Prostate gland (tissue), 2 donors: Measurements from ENCODE around the gene DCC. TPM values are rescaled to one million over a fixed set of nuclear protein-coding genes. Genes with fewer than 3 reads are reported as not detected.

Experiments
- DNase-seq: peaks from one replicate; pipeline ENCODE4 v3.0.0-alpha.2; 2019; ENCODE audit warnings: low spot score
- H3K27ac ChIP-seq, 2 donors: fragments of 200-600 bp; sonication (generic); 2 replicates each; pipeline ENCODE4 v1.5.1; 2017 to 2019
- H3K27me3 ChIP-seq: fragments of 200-600 bp; sonication (generic); replicated peaks from 2 replicates; pipeline ENCODE4 v1.5.1; 2019; ENCODE audit not compliant: insufficient read depth
- H3K36me3 ChIP-seq, 2 donors: fragments of 200-600 bp; sonication (generic); 1 replicate in 1 of 2; 2 replicates in 1 of 2; pipeline versions ENCODE4 v1.5.1 to v1.8.1; 2017 to 2019
- H3K4me1 ChIP-seq: fragments of 200-600 bp; sonication (generic); replicated peaks from 2 replicates; pipeline ENCODE4 v1.5.1; 2019
- H3K4me3 ChIP-seq, 2 donors: fragments of 200-600 bp; sonication (generic); 2 replicates each; pipeline ENCODE4 v1.5.1; 2017 to 2019
- H3K9me3 ChIP-seq: fragments of 200-600 bp; sonication (generic); 2 replicates; pipeline ENCODE4 v1.5.1; 2017
- CTCF ChIP-seq, 4 experiments: fragments of 200-600 bp in 2 of 4; fragments of 450-650 bp in 2 of 4; sonication (generic) in 2 of 4; IDR thresholded peaks; 1 replicate in 3 of 4; 2 replicates in 1 of 4; pipeline ENCODE4 v1.5.1; 2016 to 2019; ENCODE audit warnings: antibody characterized with exemption in 4 of 4, mild to moderate bottlenecking in 2 of 4, moderate library complexity in 2 of 4
- POLR2A ChIP-seq: fragments of 450-650 bp; IDR thresholded peaks from one replicate; pipeline ENCODE4 v1.6.1; 2016; ENCODE audit warnings: antibody characterized with exemption, mild to moderate bottlenecking
- POLR2AphosphoS5 ChIP-seq: sonication (generic); formaldehyde crosslinking; IDR thresholded peaks from one replicate; pipeline ENCODE4 v1.6.1; 2017; ENCODE audit warnings: antibody characterized with exemption
- WGBS: methylation state at CpG from one replicate; pipeline ENCODE4 v1.1.5; 2018; 5-methylcytosine and 5-hydroxymethylcytosine counted together
- intact Hi-C: fragments of 100-400 bp; cut with DNase I; formaldehyde crosslinking; loops from one replicate; pipeline ENCODE4 v1.14.2; 2022
- total RNA-seq, 2 donors: library from RNA; depleted of rRNA; stranded (reverse); fragments of >200 nt; gene quantifications; one replicate each; pipeline ENCODE4 v1.1.0, GENCODE V29; 2016

The DCC gene
- total RNA-seq, 2 donors from 2014 or later, result 0.55 to 3.7 TPM

- TF ChIP-seq POLR2A (no peak), POLR2AphosphoS5 (no peak), CTCF (IDR thresholded peaks at IDR 0.05) (no peak)
- H3K27me3 ChIP-seq, result no peaks in the 10 kb centered on the region
- H3K4me3 ChIP-seq, result no peak overlapping the region
- 21% methylated on average over 2 of the region's 2 CpGs for WGBS
- no peak for DNase-seq
- no peaks in the 10 kb centered on the region for H3K4me1 ChIP-seq
- no peak overlapping the region for H3K27ac ChIP-seq
- intact Hi-C loops, result no loop called here
- H3K36me3 ChIP-seq, result no peaks in the 10 kb centered on the region
- H3K9me3 ChIP-seq, result no peaks in the 10 kb centered on the region
These were observed 1132.5 kb downstream of the DCC start for GRCh38 chr18:53472546-53472945.

- 91% methylated on average over 3 of the region's 3 CpGs for WGBS
- H3K36me3 ChIP-seq, result no peaks in the 10 kb centered on the region
- H3K4me3 ChIP-seq, result no peak overlapping the region
- H3K27ac ChIP-seq, result no peak overlapping the region
- H3K4me1 ChIP-seq, result no peaks in the 10 kb centered on the region
- TF ChIP-seq POLR2A (no peak), CTCF (IDR thresholded peaks at IDR 0.05) (no peak), POLR2AphosphoS5 (no peak)
- DNase-seq, result no peak
- no peaks in the 10 kb centered on the region for H3K9me3 ChIP-seq
- intact Hi-C loops, result no loop called here
- H3K27me3 ChIP-seq, result no peaks in the 10 kb centered on the region
These were observed 1138.2 kb downstream of the DCC start for GRCh38 chr18:53478155-53478554.

- TF ChIP-seq POLR2AphosphoS5, result no peak
- no peak for TF ChIP-seq POLR2A
- no peak for TF ChIP-seq CTCF (IDR thresholded peaks at IDR 0.05)
- WGBS, result 57% methylated on average over 3 of the region's 3 CpGs
- H3K4me3 ChIP-seq, result no peak overlapping the region
- H3K36me3 ChIP-seq, result no peaks in the 10 kb centered on the region
- no peak overlapping the region for H3K27ac ChIP-seq
- no peaks in the 10 kb centered on the region for H3K4me1 ChIP-seq
- intact Hi-C loops, result no loop called here
- no peaks in the 10 kb centered on the region for H3K27me3 ChIP-seq
- no peaks in the 10 kb centered on the region for H3K9me3 ChIP-seq
- no peak for DNase-seq
These were observed 1146.3 kb downstream of the DCC start for GRCh38 chr18:53486296-53486695.

- 13% methylated on average over 3 of the region's 3 CpGs for WGBS
- no peak for TF ChIP-seq POLR2AphosphoS5
- TF ChIP-seq CTCF (IDR thresholded peaks at IDR 0.05), result no peak
- no peak for TF ChIP-seq POLR2A
- H3K27me3 ChIP-seq, result no peaks in the 10 kb centered on the region
- intact Hi-C loops, result no loop called here
- no peak overlapping the region for H3K27ac ChIP-seq
- no peaks in the 10 kb centered on the region for H3K9me3 ChIP-seq
- H3K4me3 ChIP-seq, result no peak overlapping the region
- no peak for DNase-seq
- H3K4me1 ChIP-seq, result no peaks in the 10 kb centered on the region
- H3K36me3 ChIP-seq, result no peaks in the 10 kb centered on the region
These were observed 1149.3 kb downstream of the DCC start for GRCh38 chr18:53489266-53489665.

GRCh38 chr18:53490019-53490418, 1150.0 kb downstream of the DCC start:
- H3K9me3 ChIP-seq, result no peaks in the 10 kb centered on the region
- no peaks in the 10 kb centered on the region for H3K27me3 ChIP-seq
- 85% methylated on average over 2 of the region's 2 CpGs for WGBS
- H3K27ac ChIP-seq, result no peak overlapping the region
- TF ChIP-seq POLR2A (no peak), CTCF (IDR thresholded peaks at IDR 0.05) (no peak), POLR2AphosphoS5 (no peak)
- intact Hi-C loops, result no loop called here
- no peaks in the 10 kb centered on the region for H3K36me3 ChIP-seq
- no peak overlapping the region for H3K4me3 ChIP-seq
- H3K4me1 ChIP-seq, result no peaks in the 10 kb centered on the region
- no peak for DNase-seq
